IPS DF 19.7 (cell line): ENCODE measurements around the gene KIAA1191.

Experiments used
- DNase-seq: peaks from one replicate; pipeline ENCODE4 v3.0.0-alpha.2; 2013; ENCODE audit warnings: low read depth, low spot score

The KIAA1191 gene

DNA sequence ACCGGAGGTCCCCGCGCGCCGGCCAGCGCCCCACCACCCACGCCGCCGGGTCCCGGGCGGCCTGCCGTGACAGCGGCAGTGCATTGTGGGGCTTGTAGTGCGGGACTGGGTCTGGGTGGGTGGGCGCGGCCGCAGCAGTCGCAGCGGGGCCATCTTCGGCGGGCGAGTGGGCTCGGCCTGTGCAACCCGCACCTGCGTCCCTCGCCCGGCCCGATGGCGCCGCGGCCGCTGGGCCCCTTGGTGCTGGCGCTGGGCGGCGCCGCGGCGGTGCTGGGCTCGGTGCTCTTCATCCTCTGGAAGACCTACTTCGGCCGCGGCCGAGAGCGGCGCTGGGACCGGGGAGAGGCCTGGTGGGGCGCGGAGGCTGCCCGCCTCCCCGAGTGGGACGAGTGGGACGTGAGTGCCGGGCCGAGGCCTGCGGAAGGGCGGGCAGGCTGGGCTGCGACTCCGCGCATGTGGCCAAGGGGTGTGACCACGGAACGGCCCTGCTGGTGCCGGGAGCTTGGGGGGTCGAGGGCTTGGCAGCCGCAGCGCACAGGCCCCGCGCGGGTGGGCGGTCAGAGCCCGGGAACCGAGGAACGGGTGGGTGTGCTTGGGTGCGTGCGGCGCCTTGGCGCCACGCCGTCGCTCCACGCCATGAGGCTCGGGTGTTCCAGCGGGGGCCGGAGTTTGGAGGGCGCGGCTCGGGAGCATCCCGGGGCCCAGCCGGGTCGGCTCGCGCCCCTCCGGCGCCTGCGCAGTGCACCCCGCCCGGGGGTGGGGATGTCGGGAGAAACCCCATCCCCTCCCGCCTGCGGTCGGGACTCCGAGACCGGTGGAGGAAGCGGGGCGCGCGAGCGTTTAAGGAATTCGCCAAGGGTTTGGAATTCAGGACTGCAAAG is 4.0 kb upstream of the KIAA1191 start, which contains the start of gene ARL10:
ARL10 (plus strand) TSS at position 137 of the 881 bp plus-strand sequence; CDS start at position 214, 77 bp downstream.
- DNase-seq: no peak

DNA sequence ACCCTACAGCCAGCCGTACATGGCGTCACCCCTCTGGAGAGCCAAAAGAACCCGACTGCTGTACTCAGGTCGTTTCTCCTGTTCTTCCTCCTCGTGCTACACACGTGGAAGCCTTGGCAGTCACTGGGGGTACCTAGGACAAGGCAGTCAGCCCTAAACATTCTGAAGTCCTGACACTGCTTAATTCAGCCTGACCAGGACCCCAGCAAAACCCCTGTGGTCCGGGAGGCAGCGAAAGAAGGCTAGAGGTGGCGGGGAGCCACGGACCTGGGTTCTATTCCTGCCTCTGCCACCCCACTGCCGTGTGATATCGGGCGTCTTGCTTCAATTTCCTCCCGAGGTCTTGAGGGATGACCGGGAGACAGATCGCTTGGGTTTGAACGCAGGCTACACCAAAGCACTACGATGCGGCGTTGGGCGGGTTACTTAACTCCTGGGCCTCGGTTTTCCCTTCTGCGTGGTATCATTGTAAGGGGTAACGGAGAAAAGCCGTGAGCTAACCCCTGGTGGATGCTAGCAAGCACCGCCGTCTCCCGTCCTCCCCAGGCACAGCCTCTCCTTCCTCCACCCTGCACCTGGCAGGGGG is 3.3 kb upstream of the KIAA1191 start:
- no peak for DNase-seq

DNA sequence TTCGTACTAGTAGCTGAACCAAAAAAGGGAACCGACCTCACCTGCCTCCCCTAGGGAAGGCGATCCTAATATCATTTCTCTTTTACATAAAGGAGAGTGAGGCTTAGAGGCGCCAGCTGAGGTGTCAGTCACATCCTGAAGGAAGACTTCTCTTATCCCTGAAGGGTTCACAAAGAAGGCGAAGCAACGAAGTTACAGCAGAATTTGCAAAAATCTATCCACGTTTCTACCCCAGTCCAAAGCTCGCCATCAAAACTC is 598 bp upstream of the KIAA1191 start:
- no peak for DNase-seq

DNA sequence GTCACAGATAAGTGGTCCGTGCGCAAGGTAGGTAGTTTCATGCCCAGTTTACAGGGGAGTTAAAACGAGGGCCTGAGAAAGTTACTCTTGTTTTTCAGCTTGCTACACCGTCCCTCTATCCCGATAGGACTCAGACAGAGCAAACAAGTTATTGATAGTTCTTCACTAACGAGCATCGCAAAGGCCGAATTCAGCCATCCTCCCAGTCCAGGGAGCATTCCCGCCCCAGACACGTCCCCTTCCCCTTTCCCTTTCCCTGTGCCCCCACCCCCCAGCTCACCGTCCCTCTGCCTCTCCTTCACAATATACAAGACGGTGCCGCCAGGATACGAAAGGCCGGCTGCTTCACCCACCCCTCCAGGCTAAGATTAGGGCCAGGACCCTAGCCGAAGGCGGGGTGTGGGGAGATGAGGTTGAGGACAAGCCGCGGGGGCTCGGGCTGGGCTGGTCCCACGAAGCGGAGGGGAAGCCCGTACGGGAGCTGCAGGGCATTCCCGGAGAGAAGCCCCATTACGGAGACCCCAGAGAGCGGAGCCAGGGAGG is 599 bp downstream of the KIAA1191 start:
- DNase-seq: no peak

DNA sequence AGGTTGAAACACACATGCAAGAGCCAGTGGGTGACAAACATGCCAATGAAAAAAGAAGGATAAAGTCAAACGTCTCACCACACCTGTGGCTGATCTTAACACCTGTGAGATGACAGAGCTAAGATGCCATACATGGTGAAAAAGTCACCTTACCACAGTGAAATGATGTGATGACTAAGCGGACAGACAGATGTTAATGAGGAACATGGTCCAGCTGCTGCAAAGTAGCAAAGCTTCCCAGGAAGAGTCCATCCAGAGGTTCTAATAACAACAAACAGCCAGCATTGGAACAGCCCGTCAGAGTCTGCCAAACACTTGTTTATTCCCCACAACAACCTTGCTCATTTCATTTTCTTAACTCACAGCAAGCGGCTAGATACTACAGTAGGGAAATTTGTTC is 1.9 kb downstream of the KIAA1191 start:
- DNase-seq: no peak

DNA sequence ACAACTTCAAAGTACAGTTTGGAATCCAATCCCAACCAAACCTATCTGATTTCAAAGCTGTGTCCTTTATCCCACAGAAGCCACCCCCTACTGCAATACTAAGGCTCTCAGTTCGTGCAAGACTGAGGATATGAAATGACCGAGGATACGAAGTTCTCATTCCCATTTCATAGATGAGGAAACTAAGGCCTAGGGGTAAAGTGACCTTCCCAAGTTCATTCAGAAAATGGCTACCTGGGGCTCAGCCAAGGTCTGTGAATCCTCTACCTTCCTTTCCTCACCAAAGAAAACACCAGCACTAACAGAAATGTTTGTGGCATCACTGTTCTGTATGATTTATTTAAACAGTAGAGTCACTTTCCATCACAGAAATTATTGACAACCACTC is 5.4 kb downstream of the KIAA1191 start:
- no peak for DNase-seq

GRCh38 chr5:176355400-176356178 is 6.0 kb downstream of the KIAA1191 start:
- no peak for DNase-seq

DNA sequence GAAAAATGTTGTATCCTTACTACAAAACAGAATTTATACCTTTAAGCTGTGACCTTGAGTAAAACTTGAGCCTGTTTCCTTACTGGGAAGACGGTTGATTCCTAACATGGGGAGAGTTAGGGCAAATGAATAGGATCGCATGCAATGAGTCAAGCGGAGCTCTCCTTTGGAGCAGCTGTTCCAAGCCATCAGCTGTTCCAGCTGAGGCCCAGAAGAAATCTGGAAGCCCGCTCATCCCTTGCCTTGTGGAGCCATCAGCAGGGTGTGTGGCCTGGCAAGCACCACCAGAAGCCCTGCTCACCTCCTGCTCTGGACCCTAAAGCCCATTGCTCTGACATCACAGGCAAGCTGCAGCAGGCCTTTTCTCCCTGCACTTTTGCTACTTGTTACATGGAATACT is 8.0 kb downstream of the KIAA1191 start:
- DNase-seq: no peak

DNA sequence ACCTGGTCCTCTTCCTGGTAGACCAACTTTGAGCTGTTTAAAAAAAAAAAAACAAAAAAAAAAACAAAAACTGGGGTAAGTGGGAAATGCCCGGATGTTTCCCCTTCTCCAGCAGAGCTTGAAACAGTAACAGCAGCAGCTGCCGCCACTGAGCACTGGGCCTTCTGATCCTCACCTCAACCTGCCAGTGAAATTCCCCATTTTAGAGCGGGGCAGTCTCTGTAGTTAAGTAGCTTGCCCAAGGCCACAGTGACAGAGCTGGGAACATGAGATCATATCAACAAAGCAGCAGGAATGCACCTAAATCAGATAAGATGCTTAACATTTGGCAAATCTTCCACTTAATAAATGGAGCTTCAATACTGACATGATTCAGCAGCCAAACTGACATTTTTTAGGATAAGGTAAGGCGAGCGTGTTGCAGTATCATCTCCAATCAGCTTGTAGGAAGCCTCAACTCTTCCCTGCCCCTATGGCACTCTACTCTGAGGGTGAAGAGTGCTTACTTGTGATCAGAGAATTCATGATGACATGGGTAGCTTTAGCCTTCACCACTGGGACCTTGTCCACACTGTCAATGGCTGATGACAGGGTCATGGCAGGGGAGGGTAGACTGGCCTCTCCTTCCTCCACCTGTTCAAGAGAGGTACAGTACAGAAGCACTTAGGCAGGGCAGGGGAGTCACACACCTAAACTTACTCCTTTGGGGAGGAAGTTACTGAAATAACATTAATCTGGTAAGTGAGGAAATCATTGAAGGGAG is 9.3 kb downstream of the KIAA1191 start:
- DNase-seq: no peak

GRCh38 chr5:176350416-176350815 is 11.1 kb downstream of the KIAA1191 start:
- no peak for DNase-seq

DNA sequence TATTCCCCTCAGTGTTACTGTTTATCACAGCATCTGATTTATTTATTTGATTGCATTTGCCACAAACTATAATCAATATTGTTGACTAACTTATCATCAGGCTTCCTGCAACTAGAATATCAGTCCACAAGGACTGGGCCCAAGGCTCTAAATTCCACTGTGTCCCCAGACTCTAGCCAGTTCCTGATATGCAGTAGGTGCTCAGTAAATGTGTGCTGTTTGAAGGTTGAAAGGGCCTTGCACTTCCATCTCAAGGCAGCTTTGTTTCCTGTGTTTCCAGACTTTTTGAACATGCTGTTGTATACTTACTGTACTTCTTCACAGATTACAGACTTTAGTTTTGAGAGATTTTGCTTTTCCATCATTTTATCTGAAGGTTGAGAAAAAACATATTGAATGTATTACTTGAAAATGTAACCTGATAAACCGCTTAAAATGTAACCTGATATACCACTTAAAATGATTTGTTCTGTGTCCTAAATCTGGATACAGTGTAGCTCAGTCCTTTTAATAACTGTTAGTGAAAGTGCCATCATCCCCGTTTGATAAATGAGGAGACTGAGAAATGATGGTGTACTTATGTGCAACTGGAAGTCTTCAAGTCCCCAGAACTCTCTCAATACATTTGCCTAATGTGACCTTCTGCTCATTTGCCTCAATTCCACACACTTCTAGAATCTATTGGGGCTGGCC is 18.7 kb downstream of the KIAA1191 start:
- no peak for DNase-seq

GRCh38 chr5:176342158-176342483 is 19.4 kb downstream of the KIAA1191 start:
- DNase-seq: no peak

GRCh38 chr5:176341325-176342157 is 20.0 kb downstream of the KIAA1191 start:
- no peak for DNase-seq

GRCh38 chr5:176339304-176339703 is 22.3 kb downstream of the KIAA1191 start:
- DNase-seq: no peak

DNA sequence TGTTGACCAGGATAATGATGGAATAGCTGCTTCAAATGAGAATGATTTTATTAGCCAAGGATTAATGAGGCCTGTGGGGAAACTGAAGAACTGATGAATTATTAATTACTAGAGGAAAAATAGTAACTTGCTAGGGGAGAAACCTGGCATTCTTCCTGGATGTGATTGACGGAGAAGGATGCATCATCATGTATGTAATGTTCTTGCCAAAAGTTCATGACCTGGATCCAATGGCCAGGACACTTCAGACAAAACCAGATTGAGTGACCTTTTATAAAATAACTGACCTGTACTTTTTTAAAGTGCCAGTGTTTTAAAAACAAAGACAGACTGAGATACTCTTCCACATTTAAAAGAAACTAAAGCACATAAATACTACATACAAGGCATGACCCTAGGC is 23.7 kb downstream of the KIAA1191 start:
- no peak for DNase-seq

- DNase-seq: no peak
Observed at GRCh38 chr5:176334031-176334770, 27.4 kb downstream of the KIAA1191 start.

- DNase-seq: no peak
Observed at GRCh38 chr5:176320577-176320976, 41.0 kb downstream of the KIAA1191 start.

DNA sequence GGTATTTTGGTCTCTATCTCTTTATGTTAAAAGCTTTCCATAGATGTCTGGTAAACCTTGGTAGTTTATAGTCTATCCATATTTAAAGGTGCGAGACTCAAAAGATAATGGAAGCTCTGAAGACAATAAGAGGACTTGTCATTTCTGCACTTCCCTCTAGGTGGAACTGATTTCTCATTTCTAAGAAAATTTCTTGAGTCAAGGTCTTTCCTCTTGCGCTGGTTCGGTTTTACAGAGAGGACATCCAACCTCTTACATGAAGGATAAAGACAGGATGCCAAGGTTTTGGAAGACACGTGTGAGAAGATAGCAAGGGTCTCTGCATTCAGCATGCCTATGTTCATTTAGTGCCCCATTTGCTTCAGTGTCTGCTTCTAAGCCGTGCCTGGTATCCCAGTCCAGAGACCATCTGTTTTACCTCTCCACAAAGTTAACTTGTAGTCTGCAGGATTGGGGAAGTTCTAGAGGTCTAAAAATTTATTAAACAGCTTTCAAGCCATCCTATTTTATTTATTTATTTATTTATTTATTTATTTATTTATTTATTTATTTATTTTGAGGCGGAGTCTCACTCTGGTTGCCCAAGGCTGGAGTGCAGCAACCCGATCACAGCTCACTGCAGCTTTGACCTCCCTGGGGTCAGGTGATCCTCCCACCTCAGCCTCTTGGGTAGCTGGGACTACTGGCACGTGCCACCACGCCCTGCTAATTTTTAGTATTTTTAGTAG is 41.6 kb downstream of the KIAA1191 start:
- no peak for DNase-seq
